H1 (cell line): Measurements from ENCODE around the gene ANKRD60. TPM values are rescaled to one million over a fixed set of nuclear protein-coding genes. Genes with fewer than 3 reads are reported as not detected.

Experiments used
- CTCF ChIA-PET: fragments of 300-600 bp; sonication (Branson Sonifier 250); formaldehyde crosslinking; loops from one replicate; lab custom pipeline; 2021; ENCODE audit not compliant: partially characterized antibody; lab: Charles Lee
- POLR2A ChIA-PET: fragments of 300-600 bp; sonication (Branson Sonifier 250); formaldehyde crosslinking; loops from one replicate; lab custom pipeline; 2021; ENCODE audit warnings: inconsistent platforms; ENCODE audit not compliant: partially characterized antibody; lab: Charles Lee
- DNase-seq, 2 experiments: peaks; one replicate each; pipeline versions ENCODE4 v3.0.0 to v3.0.0-alpha.2; 2010 to 2022; ENCODE audit warnings: low spot score in 2 of 2, low read depth in 1 of 2, mixed read lengths in 1 of 2
- FAIRE-seq: peaks from 2 replicates; lab custom pipeline; 2011; peaks lifted over from hg19 to GRCh38; lab: Jason Lieb, UNC
- H2AFZ ChIP-seq: 2 replicates; pipeline ENCODE4 v1.8.1; 2012; ENCODE audit warnings: low read length, inconsistent platforms
- H2AK5ac ChIP-seq: 2 replicates; pipeline ENCODE4 v1.6.1; 2013; ENCODE audit warnings: low read depth, low read length
- H2BK120ac ChIP-seq: replicated peaks from 2 replicates; pipeline ENCODE3; 2013; ENCODE audit warnings: low read depth, low read length, inconsistent platforms
- H2BK12ac ChIP-seq: 2 replicates; pipeline ENCODE4 v1.6.1; 2013; ENCODE audit warnings: low read depth, low read length
- H2BK15ac ChIP-seq: 2 replicates; pipeline ENCODE4 v1.6.1; 2013; ENCODE audit warnings: low read length
- H2BK20ac ChIP-seq: 2 replicates; pipeline ENCODE4 v1.6.1; 2013; ENCODE audit warnings: low read length
- H2BK5ac ChIP-seq: 2 replicates; pipeline ENCODE4 v1.6.1; 2013; ENCODE audit warnings: low read depth, low read length
- H3K14ac ChIP-seq: 2 replicates; pipeline ENCODE4 v1.6.1; 2013; ENCODE audit warnings: inconsistent platforms; ENCODE audit not compliant: insufficient read length
- H3K18ac ChIP-seq: 2 replicates; pipeline ENCODE4 v1.6.1; 2013; ENCODE audit warnings: low read length; ENCODE audit errors: extremely low read depth
- H3K23ac ChIP-seq: 2 replicates; pipeline ENCODE4 v1.6.1; 2013; ENCODE audit warnings: inconsistent platforms; ENCODE audit not compliant: insufficient read length
- H3K23me2 ChIP-seq: 2 replicates; pipeline ENCODE4 v1.6.1; 2013; ENCODE audit warnings: low read depth, low read length
- H3K27ac ChIP-seq: 2 replicates; pipeline ENCODE4 v1.6.1; 2011; ENCODE audit warnings: low read depth, low read length, inconsistent platforms
- H3K27me3 ChIP-seq, 4 experiments: replicated peaks in 1 of 4; 1 replicate in 1 of 4; 2 replicates in 3 of 4; pipeline versions ENCODE4 v1.6.1 to v1.8.1; 2011 to 2013; ENCODE audit warnings: low read length in 3 of 4, mild to moderate bottlenecking in 3 of 4, inconsistent platforms in 2 of 4, mixed read lengths in 2 of 4, moderate library complexity in 1 of 4; ENCODE audit not compliant: control insufficient read depth in 3 of 4, insufficient read depth in 3 of 4; ENCODE audit errors: extremely low read depth in 1 of 4
- H3K36me3 ChIP-seq, 4 experiments: 2 replicates each; pipeline versions ENCODE4 v1.6.1 to v1.8.1; 2011 to 2013; ENCODE audit warnings: mild to moderate bottlenecking in 4 of 4, low read length in 3 of 4, moderate library complexity in 2 of 4, control low read depth in 1 of 4, inconsistent platforms in 1 of 4; ENCODE audit not compliant: insufficient read depth in 4 of 4, control insufficient read depth in 2 of 4
- H3K4ac ChIP-seq: replicated peaks from 2 replicates; pipeline ENCODE3; 2013; ENCODE audit warnings: low read length, low read depth, mixed read lengths, inconsistent platforms; ENCODE audit not compliant: insufficient read length
- H3K4me1 ChIP-seq, 4 experiments: replicated peaks in 1 of 4; 1 replicate in 1 of 4; 2 replicates in 3 of 4; pipeline versions ENCODE4 v1.6.1 to v1.8.1; 2011 to 2013; ENCODE audit warnings: low read length in 3 of 4, inconsistent platforms in 2 of 4, mixed read lengths in 1 of 4; ENCODE audit not compliant: insufficient read depth in 4 of 4, control insufficient read depth in 3 of 4
- H3K4me2 ChIP-seq, 2 experiments: 2 replicates each; pipeline versions ENCODE4 v1.6.1 to v1.8.1; 2011 to 2013; ENCODE audit warnings: low read depth in 2 of 2, low read length in 2 of 2, control low read depth in 1 of 2, inconsistent platforms in 1 of 2, mild to moderate bottlenecking in 1 of 2; ENCODE audit not compliant: insufficient read depth in 1 of 2
- H3K4me3 ChIP-seq, 4 experiments: fragments of 200-600, 300-600 bp in 1 of 4; sonication (generic), shearing (Covaris generic), sonication (Bioruptor Twin) in 1 of 4; 2 replicates each; pipeline versions ENCODE4 v1.5.1 to v1.8.1; 2011 to 2016; ENCODE audit warnings: low read length in 4 of 4, low read depth in 3 of 4, control low read depth in 2 of 4, inconsistent platforms in 2 of 4, mild to moderate bottlenecking in 2 of 4, mixed read lengths in 1 of 4, moderate library complexity in 1 of 4; ENCODE audit not compliant: insufficient read depth in 2 of 4; ENCODE audit errors: extremely low read depth in 1 of 4
- H3K56ac ChIP-seq: replicated peaks from 2 replicates; pipeline ENCODE3; 2013; ENCODE audit warnings: low read depth, mild to moderate bottlenecking, mixed read lengths, low read length, inconsistent platforms; ENCODE audit not compliant: insufficient read length
- H3K79me1 ChIP-seq: 2 replicates; pipeline ENCODE4 v1.6.1; 2013; ENCODE audit warnings: low read depth, low read length, control low read depth
- H3K79me2 ChIP-seq, 2 experiments: 2 replicates each; pipeline versions ENCODE4 v1.6.1 to v1.8.1; 2012 to 2013; ENCODE audit warnings: low read length in 2 of 2, mild to moderate bottlenecking in 2 of 2, inconsistent platforms in 1 of 2; ENCODE audit not compliant: insufficient read depth in 2 of 2, control insufficient read depth in 1 of 2
- H3K9ac ChIP-seq, 4 experiments: replicated peaks in 1 of 4; 1 replicate in 1 of 4; 2 replicates in 3 of 4; pipeline versions ENCODE4 v1.6.1 to v1.8.1; 2011 to 2013; ENCODE audit warnings: low read depth in 3 of 4, low read length in 3 of 4, control low read depth in 2 of 4, mild to moderate bottlenecking in 2 of 4, moderate library complexity in 2 of 4, inconsistent platforms in 1 of 4; ENCODE audit errors: extremely low read depth in 1 of 4
- H3K9me3 ChIP-seq, 2 experiments: 2 replicates each; pipeline versions ENCODE4 v1.6.1 to v1.8.1; 2012 to 2013; ENCODE audit warnings: mild to moderate bottlenecking in 2 of 2, moderate library complexity in 2 of 2, control low read depth in 1 of 2, inconsistent platforms in 1 of 2, low read depth in 1 of 2, low read length in 1 of 2, mixed read lengths in 1 of 2; ENCODE audit not compliant: insufficient read depth in 2 of 2
- H4K20me1 ChIP-seq, 2 experiments: replicated peaks in 1 of 2; 2 replicates each; pipeline versions ENCODE3 to v1.8.1; 2011 to 2013; ENCODE audit warnings: inconsistent platforms in 2 of 2, low read length in 2 of 2, mild to moderate bottlenecking in 1 of 2; ENCODE audit not compliant: insufficient read depth in 2 of 2, control insufficient read depth in 1 of 2
- H4K5ac ChIP-seq: 2 replicates; pipeline ENCODE4 v1.6.1; 2013; ENCODE audit warnings: low read length, low read depth, mixed read lengths, inconsistent platforms; ENCODE audit not compliant: insufficient read length
- H4K8ac ChIP-seq: 2 replicates; pipeline ENCODE4 v1.8.0; 2013; ENCODE audit warnings: mild to moderate bottlenecking, moderate library complexity, low read length, inconsistent platforms; ENCODE audit not compliant: insufficient read depth; ENCODE audit errors: extremely low read depth
- H4K91ac ChIP-seq: replicated peaks from 2 replicates; pipeline ENCODE3; 2013; ENCODE audit warnings: low read length, mixed read lengths, inconsistent platforms; ENCODE audit not compliant: insufficient read length
- CREB1 ChIP-seq: IDR thresholded peaks from 2 replicates; pipeline ENCODE4 v1.6.1; 2012; ENCODE audit warnings: inconsistent platforms
- EP300 ChIP-seq, 2 experiments: IDR thresholded peaks; 1 replicate in 1 of 2; 2 replicates in 1 of 2; pipeline ENCODE4 v1.6.1; 2011 to 2012; ENCODE audit warnings: low read depth in 2 of 2, low read length in 2 of 2, mild to moderate bottlenecking in 2 of 2, borderline replicate concordance in 1 of 2, inconsistent platforms in 1 of 2, moderate library complexity in 1 of 2
- JUN ChIP-seq: IDR thresholded peaks from 2 replicates; pipeline ENCODE4 v1.6.1; 2011; ENCODE audit warnings: low read depth, mild to moderate bottlenecking, improper control_type of control experiment, low read length
- JUND ChIP-seq: IDR thresholded peaks from 2 replicates; pipeline ENCODE4 v1.6.1; 2011; ENCODE audit warnings: mild to moderate bottlenecking, improper control_type of control experiment, low read length
- SP4 ChIP-seq: IDR thresholded peaks from 2 replicates; pipeline ENCODE4 v1.6.1; 2012; ENCODE audit warnings: low read length, inconsistent platforms
- WGBS, 2 experiments: shearing (Covaris generic) in 1 of 2; methylation state at CpG; one replicate each; pipeline versions ENCODE4 v1.1.6 to v1.1.7; 2013 to 2015; ENCODE audit warnings: low lambda C conversion rate in 2 of 2, mixed read lengths in 2 of 2, inconsistent platforms in 1 of 2, low coverage in 1 of 2, missing lambda C conversion rate in 1 of 2; ENCODE audit not compliant: insufficient replicate concordance in 2 of 2, insufficient coverage in 1 of 2, insufficient read length in 1 of 2; ENCODE audit errors: extremely low coverage in 1 of 2, missing lambda C conversion rate in 1 of 2; 5-methylcytosine and 5-hydroxymethylcytosine counted together
- polyA plus RNA-seq, 7 experiments: library from polyadenylated mRNA; depleted of rRNA in 3 of 7; stranded (reverse) in 5 of 7; unstranded in 2 of 7; fragments of >200 nt in 5 of 7; fragments of 200-250 nt in 2 of 7; gene quantifications; 1 replicate in 5 of 7; 2 replicates in 1 of 7; 4 replicates in 1 of 7; pipeline versions ENCODE4 v1.2.1 to v1.2.3, GENCODE V29; 2011 to 2013; ENCODE audit warnings: missing spikeins in 2 of 7, mixed read lengths in 2 of 7
- total RNA-seq: library from RNA; stranded (reverse); fragmentation: NEBNext Ultra II Directional; extraction: Animal tissue kit (Norgen Biotek cat#: 25700); gene quantifications from 2 replicates; pipeline ENCODE4 v1.2.1, GENCODE V29; 2021

ANKRD60 gene
- total and polyA plus RNA-seq, 2 of the 8 experiments (the other 6 are each of a cell fraction or from before 2014, with no cell fraction given): not detected

GRCh38 chr20:58199469-58199868 is 29.0 kb downstream of the ANKRD60 start:
- no peak overlapping the region for H3K56ac ChIP-seq
- no peak overlapping the region for H3K4me3 ChIP-seq
- no peaks in the 10 kb centered on the region for H3K27me3 ChIP-seq
- H3K14ac ChIP-seq: no peak overlapping the region
- H3K4me2 ChIP-seq: no peak overlapping the region
- no peaks in the 10 kb centered on the region for H3K36me3 ChIP-seq
- no peak overlapping the region for H4K8ac ChIP-seq
- no peak overlapping the region for H4K91ac ChIP-seq
- H2AK5ac ChIP-seq: no peak overlapping the region
- H3K79me1 ChIP-seq: no peaks in the 10 kb centered on the region
- no peaks in the 10 kb centered on the region for H4K20me1 ChIP-seq
- H2BK12ac ChIP-seq: no peak overlapping the region
- no peak for FAIRE-seq
- no peak overlapping the region for H3K4ac ChIP-seq
- no peak overlapping the region for H3K23ac ChIP-seq
- POLR2A ChIA-PET: no interaction called here
- H3K27ac ChIP-seq: no peak overlapping the region
- H3K18ac ChIP-seq: no peak overlapping the region
- 86% methylated on average over 4 of the region's 4 CpGs; no CpG with 5 or more reads in 1 of the 2 experiments for WGBS, 2 experiments
- no peak overlapping the region for H2AFZ ChIP-seq
- no peak overlapping the region for H2BK15ac ChIP-seq
- CTCF ChIA-PET: interaction anchor here (0.9 to 1.7 kb wide), 2 partner anchors 11 to 618 kb away, joined by 3 to 7 read pairs; no protein-coding TSS in a partner anchor
- no peak for DNase-seq
- H3K9me3 ChIP-seq: no peaks in the 10 kb centered on the region
- H3K4me1 ChIP-seq: no peaks in the 10 kb centered on the region
- H2BK5ac ChIP-seq: no peak overlapping the region
- H4K5ac ChIP-seq: no peak overlapping the region
- H2BK120ac ChIP-seq: no peak overlapping the region
- no peak overlapping the region for H2BK20ac ChIP-seq
- H3K9ac ChIP-seq: no peak overlapping the region
- peaks cover 4% of the 10 kb centered on the region; the same call in 1 of the 2 replicates for H3K23me2 ChIP-seq
- no peaks in the 10 kb centered on the region for H3K79me2 ChIP-seq
- TF ChIP-seq CREB1: no peak
- TF ChIP-seq EP300 (IDR thresholded peaks at IDR 0.05; ENCODE audit: borderline replicate concordance in 1 of 2, low read depth in 2 of 2, low read length in 2 of 2): no peak
- no peak for TF ChIP-seq JUND
- no peak for TF ChIP-seq JUN
- no peak for TF ChIP-seq SP4
